ENCODE results near the gene USP20. TPM values are rescaled to one million over a fixed set of nuclear protein-coding genes. Genes with fewer than 3 reads are reported as not detected.

Gene USP20
- total RNA-seq, 1 donor from 2014 or later: 34.0 TPM

DNA sequence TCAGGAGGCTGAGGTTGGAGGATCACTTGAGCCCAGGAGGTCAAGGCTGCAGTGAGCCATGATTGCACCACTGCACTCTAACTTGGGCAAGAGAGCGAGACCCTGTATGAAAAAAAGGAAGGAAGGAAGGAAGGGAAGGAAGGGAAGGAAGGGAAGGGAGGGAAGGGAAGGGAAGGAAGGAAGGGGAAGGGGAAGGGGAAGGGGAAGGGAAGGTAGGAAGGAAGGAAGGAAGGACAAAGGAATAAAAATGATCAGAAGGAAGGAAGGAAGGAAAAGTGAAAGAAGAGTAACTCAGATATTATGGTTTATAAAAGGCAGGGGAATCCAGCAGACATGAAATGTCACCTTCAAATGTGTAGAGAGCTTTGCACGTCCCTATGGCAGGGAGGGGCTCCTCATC is 64.4 kb downstream of the USP20 start:
- no peaks in the 10 kb centered on the region for H3K27me3 ChIP-seq
- DNase-seq (ENCODE audit: low spot score in 2 of 2): no peak
- H3K36me3 ChIP-seq: peaks cover 40 to 89% of the 10 kb centered on the region in 2 donors
- TF ChIP-seq, protein P1, sequence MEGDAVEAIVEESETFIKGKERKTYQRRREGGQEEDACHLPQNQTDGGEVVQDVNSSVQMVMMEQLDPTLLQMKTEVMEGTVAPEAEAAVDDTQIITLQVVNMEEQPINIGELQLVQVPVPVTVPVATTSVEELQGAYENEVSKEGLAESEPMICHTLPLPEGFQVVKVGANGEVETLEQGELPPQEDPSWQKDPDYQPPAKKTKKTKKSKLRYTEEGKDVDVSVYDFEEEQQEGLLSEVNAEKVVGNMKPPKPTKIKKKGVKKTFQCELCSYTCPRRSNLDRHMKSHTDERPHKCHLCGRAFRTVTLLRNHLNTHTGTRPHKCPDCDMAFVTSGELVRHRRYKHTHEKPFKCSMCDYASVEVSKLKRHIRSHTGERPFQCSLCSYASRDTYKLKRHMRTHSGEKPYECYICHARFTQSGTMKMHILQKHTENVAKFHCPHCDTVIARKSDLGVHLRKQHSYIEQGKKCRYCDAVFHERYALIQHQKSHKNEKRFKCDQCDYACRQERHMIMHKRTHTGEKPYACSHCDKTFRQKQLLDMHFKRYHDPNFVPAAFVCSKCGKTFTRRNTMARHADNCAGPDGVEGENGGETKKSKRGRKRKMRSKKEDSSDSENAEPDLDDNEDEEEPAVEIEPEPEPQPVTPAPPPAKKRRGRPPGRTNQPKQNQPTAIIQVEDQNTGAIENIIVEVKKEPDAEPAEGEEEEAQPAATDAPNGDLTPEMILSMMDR (IDR thresholded peaks at IDR 0.05): no peak
- H3K9me3 ChIP-seq: no peaks in the 10 kb centered on the region
- intact Hi-C loops (cut with DNase I): no loop called here
- H3K27ac ChIP-seq: no peak overlapping the region
- H3K4me1 ChIP-seq: no peaks in the 10 kb centered on the region
- H3K4me3 ChIP-seq: no peak overlapping the region

DNA sequence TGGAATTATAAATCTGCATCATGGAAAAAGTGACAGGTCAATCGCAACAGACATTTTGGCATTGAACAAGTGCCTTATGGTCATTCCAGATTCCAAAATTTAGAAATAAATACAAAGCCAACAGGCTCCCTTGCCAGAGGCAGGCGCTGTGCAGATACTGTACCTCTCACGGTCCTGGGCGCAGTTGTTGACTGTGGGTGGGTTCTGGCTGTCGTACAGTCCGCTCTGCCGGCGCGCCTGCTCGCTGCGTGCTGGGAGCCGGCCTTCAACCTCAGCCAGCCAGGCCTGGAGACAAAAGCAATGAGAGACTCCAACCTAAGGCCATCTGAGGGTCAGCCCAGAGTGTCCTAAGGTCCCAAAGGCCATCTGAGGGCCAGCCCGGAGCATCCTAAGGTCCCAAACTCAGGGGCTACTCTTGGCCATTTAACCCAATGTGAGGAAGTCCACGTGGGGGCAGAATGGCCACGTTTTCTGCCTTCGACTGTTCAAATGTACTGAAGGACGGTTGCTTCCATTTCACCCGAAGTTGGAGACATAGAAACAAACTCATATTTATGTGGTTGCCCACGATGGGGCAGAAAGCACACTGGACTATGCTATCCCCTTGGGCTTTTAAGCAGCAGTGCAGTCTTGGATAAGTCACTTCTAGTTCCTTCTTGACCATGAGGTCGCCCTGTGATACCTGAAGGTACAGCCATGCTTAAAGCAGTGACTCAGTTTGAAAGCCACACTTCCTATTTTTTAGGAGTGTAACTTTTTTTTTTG is 65.2 kb downstream of the USP20 start:
- DNase-seq (ENCODE audit: low spot score in 2 of 2): no peak

DNA sequence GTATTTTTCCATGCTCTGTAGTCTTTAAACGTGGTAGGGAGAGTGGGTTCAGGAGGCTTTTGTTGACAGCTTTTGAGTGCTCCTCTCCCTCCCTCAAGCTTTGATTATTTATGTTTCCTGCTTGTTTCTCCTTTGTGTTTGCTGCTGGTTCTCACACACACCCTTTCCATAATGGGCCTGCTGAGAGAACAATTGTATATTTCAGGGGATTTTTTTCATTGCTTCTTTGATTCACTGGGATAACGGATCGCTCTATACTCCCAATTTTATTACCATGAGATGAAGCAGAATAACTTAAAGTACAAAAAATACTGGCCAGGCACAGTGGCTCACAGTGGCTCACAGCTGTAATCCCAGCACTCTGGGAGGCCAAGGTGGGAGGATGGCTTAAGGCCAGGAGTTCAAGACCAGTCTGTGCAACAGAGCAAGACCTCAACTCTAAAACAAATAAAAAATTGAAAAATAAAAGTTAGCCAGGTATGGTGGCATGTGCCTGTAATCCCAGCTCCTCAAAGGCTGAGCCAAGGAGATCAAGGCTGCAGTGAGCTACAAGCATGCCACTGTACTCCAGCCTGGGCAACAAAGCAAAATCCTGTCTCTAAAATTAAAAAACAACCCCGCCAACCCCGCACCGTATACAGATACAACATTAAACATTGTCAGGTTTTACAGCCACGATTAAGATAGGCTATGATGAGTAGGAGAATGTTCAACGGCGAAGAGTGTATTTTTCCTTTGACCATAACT is 66.9 kb downstream of the USP20 start:
- Histone ChIP-seq H3K4me1 (no peaks in the 10 kb centered on the region), H3K4me3 (no peak overlapping the region), H3K27ac (no peak overlapping the region), H3K36me3 (peaks cover 53 to 84% of the 10 kb centered on the region in 2 donors), H3K9me3 (no peaks in the 10 kb centered on the region), H3K27me3 (no peaks in the 10 kb centered on the region)
- TF ChIP-seq, protein P1 (IDR thresholded peaks at IDR 0.05): no peak
- DNase-seq (ENCODE audit: low spot score in 2 of 2): no peak
- intact Hi-C loops (cut with DNase I): no loop called here

More for the DNA sequence above, 65.2 kb downstream of the USP20 start:
- Histone ChIP-seq H3K4me1 (no peaks in the 10 kb centered on the region), H3K4me3 (no peak overlapping the region), H3K27me3 (no peaks in the 10 kb centered on the region), H3K9me3 (no peaks in the 10 kb centered on the region), H3K36me3 (peaks cover 45 to 82% of the 10 kb centered on the region in 2 donors), H3K27ac (no peak overlapping the region)
- TF ChIP-seq, protein P1 (IDR thresholded peaks at IDR 0.05): no peak
- intact Hi-C loops (cut with DNase I): no loop called here

DNA sequence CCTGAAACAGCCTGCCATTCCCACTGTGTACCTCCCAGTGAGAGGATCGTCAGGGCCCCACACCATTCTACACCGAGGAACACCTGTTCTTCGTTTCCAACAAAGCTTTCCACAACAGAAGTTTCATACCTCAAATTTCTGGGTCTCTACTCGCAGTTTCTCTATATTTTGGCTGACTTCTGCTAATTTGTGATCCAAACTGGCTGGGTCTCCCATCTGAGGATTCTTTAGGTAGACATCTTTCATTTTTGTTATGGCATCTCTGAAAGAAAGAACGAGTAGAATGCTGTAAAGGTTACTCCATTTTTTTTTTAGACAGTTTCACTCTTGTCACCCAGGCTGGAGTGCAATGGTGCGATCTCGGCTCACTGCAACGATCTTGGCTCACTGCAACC is 67.5 kb downstream of the USP20 start:
- H3K27me3 ChIP-seq: no peaks in the 10 kb centered on the region
- TF ChIP-seq, protein P1 (IDR thresholded peaks at IDR 0.05): no peak
- intact Hi-C loops (cut with DNase I): no loop called here
- H3K9me3 ChIP-seq: no peaks in the 10 kb centered on the region
- H3K27ac ChIP-seq: no peak overlapping the region
- no peaks in the 10 kb centered on the region for H3K4me1 ChIP-seq
- DNase-seq (ENCODE audit: low spot score in 2 of 2): no peak
- H3K4me3 ChIP-seq: no peak overlapping the region
- H3K36me3 ChIP-seq: peaks cover 57 to 84% of the 10 kb centered on the region in 2 donors

DNA sequence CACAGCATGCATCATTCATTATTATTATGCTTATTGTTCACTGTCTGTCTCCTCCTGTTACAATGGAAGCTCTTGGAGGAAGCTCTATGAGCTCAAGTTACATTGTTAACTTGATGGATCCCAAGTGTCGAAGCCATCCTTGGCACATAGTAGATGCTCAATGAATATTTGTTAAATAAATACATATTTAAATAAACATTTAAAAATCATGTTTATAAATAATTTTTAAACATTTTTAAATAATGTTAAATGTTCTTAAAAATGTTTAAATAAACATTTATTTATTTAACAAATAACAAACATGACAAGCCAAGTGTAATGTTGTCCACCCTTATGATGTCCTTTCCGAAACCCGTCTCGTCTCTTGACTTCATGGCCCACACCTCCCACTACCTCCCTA is 69.5 kb downstream of the USP20 start:
- H3K9me3 ChIP-seq: no peaks in the 10 kb centered on the region
- intact Hi-C loops (cut with DNase I): no loop called here
- no peaks in the 10 kb centered on the region for H3K27me3 ChIP-seq
- no peak overlapping the region for H3K27ac ChIP-seq
- no peak overlapping the region for H3K4me3 ChIP-seq
- no peaks in the 10 kb centered on the region for H3K4me1 ChIP-seq
- no peak for DNase-seq (ENCODE audit: low spot score in 2 of 2)
- peaks cover 63 to 83% of the 10 kb centered on the region in 2 donors for H3K36me3 ChIP-seq
- TF ChIP-seq, protein P1 (IDR thresholded peaks at IDR 0.05): no peak

Data from ascending aorta (tissue), 2 donors.